OCI-LY1 (cell line): ENCODE measurements around the gene NOXO1.

ENCODE experiments used
- CTCF ChIP-seq: fragments of 200-600 bp; sonication (generic), shearing (Covaris generic); IDR thresholded peaks from 2 replicates; pipeline ENCODE4 v1.5.1; 2017; ENCODE audit warnings: mild to moderate bottlenecking, antibody characterized with exemption, low read length, moderate library complexity, mixed read lengths
- EZH2 ChIP-seq: fragments of 200-600 bp; sonication (generic), shearing (Covaris generic); IDR thresholded peaks from 2 replicates; pipeline ENCODE4 v1.8.0; 2017; ENCODE audit warnings: borderline replicate concordance, mixed run types, mild to moderate bottlenecking, antibody characterized with exemption, low read length, moderate library complexity, mixed read lengths

DNA sequence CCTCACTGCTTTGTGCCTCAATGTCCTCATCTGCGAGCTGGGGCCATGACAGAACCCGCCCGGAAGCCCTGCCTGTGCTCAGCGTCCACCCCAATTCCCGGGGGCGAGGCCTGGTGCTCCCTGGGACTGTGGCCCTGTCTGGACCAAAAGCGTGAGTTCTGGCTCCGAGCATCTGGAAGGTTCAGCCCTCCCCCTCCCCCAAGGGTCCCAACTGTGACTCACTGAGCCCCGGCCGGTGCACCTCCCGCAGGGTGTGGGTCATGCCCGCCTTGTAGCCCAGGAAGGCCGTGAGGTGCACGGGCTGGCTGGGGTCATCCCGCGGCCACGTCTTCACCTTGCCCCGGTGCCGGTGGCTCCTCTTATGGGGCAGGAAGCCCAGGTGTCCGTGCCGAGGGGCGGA is 27.5 kb downstream of the NOXO1 start:
- TF ChIP-seq CTCF (no peak), EZH2 (no peak)
